HG03571 (cell line): ENCODE data around the gene PRPF8.
A peak's percentile ranks its signal among the peaks of the same experiment; 100 is the strongest.

Source experiments
- ATAC-seq: cut with Tn5 transposase; IDR thresholded peaks from one replicate; pipeline ENCODE4 v1.9.1; 2021; ENCODE audit not compliant: unreplicated experiment

PRPF8 gene

DNA sequence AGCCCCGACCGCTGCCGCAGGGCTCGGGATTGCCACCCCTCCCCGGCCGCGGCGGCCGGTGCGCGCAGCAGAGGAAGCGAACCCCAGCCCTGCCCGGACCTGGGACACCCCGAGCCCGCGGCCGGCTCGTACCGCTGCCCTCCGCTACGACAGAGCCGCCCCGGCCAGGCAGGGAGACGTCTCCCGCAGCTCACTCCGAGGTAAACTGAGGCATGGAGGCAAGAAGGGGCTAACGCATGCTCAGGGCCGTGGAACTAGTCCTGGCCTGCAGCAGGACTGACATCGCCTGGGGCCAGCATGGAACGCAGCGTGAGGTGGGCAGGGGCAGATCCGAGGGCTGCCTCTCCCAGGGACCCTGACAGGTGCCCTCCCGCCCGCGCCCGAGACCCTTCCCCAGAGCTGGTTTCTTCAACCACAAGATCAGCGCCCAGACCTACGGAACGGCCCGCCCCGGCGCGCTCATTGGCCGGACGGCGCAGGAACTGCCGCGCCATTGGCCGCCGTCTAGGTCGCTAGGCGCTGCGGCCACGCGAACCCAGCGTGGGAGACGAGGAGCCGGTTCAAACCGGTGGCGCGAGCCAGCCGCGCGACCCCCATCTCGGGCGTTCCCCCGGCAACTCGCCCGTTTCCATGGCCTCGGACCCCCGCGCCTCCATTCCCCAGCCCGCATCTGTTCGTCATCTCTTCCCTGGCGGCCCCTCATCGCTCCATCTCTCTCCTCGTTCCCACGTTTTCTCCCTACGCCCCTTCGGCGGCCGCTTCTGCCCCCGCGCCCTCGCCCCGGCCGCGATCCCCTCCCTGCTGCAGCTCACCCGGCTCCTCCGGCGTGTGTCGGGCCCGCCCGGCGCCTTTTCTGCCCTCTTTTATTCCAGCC lies 56.4 kb downstream of the PRPF8 start, which contains the start of gene SLC43A2:
SLC43A2 (minus strand) TSS at position 853 of the 874 bp plus-strand sequence. CDS start 960 bp downstream, outside the sequence.
- peak; percentile 39 for ATAC-seq

DNA sequence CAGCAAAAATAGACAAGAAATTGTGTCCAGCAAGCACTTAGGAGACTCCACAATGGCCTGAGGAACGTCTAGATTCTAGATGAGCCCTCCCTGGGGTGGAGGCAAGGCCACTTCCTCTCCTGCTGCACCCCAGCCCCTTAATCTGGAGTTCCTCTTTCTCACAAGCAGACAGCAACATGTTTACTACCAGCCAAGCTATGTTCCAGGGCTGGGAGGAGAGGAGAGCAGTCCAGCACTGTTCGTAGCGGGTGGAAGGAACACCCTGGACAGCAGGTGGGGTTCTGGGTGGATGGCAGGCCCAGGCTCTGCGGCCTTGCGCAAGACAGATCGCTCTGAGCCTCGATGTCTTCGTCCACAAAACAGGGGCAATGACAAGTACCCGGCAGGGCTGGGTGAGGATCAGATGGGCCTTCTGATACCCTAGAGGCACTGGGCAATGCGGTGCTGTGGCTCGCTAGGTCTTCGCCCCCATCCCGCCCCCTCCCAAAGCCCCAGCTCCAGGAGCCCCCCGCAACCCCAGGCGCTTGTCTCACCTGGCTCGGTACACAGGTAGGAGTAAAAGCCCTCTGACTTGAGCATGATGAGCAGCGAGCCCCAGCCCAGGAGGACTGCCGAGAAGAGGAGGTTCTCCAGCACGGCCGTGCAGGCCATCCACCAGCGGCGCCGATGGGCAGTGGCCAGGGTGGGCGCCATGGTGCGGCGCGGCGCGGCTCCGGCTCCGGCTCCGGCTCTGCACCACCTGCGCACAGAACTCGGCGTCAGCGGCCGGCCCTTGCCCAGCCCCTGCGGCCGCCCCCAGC lies 57.3 kb downstream of the PRPF8 start:
- no peak for ATAC-seq

GRCh38 chr17:1626333-1626732 lies 58.3 kb downstream of the PRPF8 start:
- no peak for ATAC-seq

DNA sequence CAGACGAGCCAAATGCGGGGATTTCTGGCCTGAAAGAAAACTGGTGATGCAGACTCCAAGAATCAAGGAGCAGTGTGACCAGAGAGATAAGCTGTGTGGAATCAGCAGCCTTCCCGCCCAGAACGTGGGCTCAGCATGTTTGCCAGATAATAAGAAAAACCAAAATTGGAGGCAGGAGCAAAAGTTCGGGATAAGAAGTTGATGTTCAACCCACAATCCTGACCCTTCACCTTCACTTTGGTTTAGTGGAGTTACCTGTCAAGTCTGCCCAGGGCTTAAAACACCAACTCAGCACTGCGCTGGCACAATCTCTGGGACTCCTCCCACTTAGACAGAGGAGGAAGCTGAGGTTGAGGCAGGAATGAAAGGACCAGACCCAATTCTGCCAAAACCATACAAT lies 59.1 kb downstream of the PRPF8 start:
- ATAC-seq: no peak

DNA sequence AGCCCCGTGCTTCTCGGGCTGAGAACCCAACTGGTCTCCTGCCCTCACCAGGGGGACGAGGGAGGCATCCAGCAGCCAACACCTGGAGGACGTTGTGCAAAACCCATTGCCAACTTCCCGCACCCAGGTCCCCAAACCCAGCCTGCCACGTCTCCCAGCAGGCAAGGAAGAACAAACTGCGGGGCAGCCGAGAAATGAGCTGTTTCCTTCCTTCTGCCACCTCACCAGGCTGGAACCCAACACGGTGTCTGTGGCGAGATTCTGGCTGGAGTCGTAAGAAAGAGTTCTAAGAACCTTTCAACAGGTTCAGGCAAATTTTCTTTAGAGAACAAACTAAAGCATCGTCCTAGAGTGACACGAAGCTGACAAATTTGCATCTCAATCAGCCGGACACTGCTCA lies 59.6 kb downstream of the PRPF8 start:
- ATAC-seq: no peak

- no peak for ATAC-seq
Observed at GRCh38 chr17:1624650-1625049, 60.0 kb downstream of the PRPF8 start.

GRCh38 chr17:1623057-1623630 lies 61.5 kb downstream of the PRPF8 start:
- no peak for ATAC-seq

DNA sequence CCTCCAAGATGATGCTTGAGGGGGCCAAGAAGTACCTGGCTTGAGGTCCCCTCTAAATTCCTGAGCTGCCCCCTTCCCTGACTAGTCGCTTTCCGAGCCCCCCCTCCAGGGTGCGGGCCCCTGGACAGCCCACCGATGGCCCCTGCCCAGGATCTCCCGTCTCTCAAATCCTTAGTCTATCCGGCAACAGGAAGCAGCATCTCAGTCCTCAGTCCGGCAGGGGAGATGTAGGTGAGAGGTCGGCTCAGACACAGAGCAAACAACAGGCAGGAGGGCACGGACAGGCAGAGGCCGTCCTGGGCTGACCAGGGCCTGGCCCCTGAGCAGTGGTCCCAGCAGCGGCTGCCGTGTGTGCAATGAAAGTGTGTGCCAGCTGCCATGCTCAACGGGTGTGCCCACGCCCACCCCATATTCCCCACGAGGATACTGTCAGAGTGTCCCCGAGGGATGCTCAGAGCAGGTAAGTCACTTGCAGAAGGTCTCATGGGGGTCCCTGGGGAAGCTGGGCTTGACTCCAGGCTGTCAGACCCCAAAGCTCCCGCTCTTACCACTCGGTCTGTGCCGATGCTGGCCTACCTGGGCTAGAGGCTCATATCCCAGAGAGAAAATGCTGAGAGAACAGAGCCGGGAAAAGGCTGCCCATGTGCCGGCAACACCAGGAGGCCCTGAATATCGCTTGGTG lies 63.3 kb downstream of the PRPF8 start:
- ATAC-seq: no peak

- ATAC-seq: no peak
Observed at GRCh38 chr17:1620486-1620885, 64.2 kb downstream of the PRPF8 start.

GRCh38 chr17:1617620-1618174 lies 67.0 kb downstream of the PRPF8 start:
- no peak for ATAC-seq

DNA sequence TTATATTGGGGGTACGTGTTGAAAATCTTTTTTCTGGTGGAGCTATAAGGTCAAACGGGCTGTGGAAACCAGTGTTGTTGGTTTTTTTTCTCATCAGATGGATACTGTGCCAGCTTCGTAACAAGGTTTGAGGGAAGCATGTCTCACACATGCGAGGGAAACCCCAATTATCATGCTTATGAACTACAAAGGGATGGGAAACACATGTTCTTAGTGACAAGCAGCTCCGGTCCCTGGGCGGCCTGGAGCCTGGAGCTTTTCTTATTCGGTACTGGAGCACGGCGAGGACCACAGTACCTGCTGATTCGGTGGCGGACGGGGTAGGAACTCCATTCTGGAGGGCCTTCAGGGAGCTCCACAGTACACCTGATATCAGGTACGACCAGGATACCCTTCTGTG lies 68.6 kb downstream of the PRPF8 start:
- no peak for ATAC-seq

GRCh38 chr17:1612400-1612799 lies 72.3 kb downstream of the PRPF8 start:
- no peak for ATAC-seq

DNA sequence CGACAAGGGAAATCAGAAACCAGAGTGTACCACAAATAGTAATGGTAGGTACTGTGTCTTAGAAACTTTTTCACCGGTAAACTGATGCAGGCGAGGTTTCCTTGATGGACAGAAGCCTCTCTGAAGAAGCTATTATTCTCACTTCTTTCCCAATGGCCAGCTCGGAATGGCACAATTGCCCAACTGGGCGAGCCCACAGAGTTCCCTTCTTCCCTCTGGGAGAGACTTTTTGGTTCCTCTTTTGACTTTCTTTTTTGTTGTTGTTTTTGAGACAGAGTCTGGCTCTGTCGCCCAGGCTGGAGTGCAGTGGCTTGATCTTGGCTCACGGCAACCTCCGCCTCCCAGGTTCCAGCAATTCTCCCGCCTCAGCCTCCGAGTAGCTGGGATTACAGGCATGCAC lies 73.0 kb downstream of the PRPF8 start:
- no peak for ATAC-seq

- no peak for ATAC-seq
Observed at GRCh38 chr17:1608676-1609075, 76.0 kb downstream of the PRPF8 start.

- ATAC-seq: no peak
Observed at GRCh38 chr17:1607971-1608320, 76.7 kb downstream of the PRPF8 start.

- peak; percentile 42 for ATAC-seq
Observed at GRCh38 chr17:1606352-1606985, 78.2 kb downstream of the PRPF8 start.

- no peak for ATAC-seq
Observed at GRCh38 chr17:1605681-1606351, 78.9 kb downstream of the PRPF8 start.

DNA sequence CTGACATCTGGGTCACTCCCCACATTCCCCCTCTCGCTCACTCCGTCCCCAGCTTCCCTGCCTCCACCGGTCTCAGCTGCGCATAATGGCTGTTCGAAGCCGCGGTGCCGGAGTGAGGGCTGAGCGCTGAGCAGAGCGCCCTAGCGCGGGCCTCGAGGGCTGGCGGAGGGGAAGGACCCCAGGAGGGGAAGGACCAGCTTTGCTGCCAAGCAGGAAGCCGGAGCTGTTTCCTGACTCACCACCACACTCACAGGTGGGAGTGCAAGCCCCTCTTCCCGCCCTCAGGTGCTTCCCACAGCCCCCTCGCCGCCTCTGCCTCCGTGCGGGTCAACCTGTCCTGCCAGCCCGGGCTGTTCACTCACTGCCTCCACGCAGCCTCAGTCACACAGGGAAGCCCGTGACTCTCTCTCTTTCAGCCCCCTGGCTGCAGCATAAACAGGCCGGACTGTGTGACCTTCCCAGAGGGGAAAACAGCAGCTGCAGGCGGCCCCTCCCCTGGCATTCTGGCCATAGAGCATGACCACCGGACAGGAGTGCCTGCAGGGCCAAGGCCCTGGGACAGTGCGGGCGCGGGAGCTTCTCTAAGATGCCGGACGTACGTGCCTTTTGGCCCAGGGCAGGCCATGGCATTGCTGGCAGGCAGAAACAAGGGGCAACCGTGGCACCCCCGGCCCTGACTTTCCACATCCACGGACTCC lies 79.7 kb downstream of the PRPF8 start:
- no peak for ATAC-seq

DNA sequence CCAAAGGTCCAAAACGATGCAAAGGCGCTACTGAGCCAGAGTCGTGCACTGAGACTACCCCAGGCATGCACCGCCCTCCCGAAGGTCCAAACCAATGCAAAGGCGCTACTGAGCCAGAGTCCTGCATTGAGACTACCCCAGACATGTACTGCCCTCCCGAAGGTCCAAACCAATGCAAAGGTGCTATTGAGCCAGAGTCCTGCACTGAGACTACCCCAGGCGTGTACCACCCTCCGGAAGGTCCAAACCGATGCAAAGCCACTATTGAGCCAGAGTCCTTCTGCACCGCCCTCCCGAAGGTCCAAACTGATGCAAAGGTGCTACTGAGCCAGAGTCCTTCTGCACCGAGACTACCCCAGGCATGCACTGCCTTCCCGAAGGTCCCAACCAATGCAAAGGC lies 83.1 kb downstream of the PRPF8 start:
- ATAC-seq: no peak
